Measurements from ENCODE around the gene NCKAP5. TPM values are rescaled to one million over a fixed set of nuclear protein-coding genes. Genes with fewer than 3 reads are reported as not detected.

The NCKAP5 gene
- total and polyA plus RNA-seq, 8 donors, result 0.23 to 1.5 (median 0.44) TPM

DNA sequence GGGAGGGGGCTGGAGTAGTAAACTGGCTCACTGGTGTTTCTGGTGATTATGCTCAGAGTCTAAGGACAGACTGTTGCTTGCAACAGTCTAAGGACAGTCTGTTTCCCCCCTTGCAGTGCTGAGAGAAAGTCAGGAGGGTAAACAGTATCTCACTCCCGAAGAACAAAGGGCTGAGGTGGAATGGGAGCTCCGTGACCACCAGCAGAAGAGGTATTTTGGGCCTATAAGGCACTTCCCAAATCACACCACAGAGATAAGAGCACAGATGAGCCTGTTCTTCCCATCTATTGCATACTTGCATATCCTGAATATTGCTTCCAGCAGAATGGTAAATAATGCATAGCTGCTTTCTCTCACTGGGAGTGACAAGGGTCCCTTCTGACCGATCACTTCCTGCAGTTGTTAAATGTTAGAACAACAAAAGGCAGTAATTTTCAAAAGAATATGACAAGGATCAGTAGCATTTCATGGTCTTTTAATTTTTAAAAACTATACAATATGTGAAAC is 737.9 kb downstream of the NCKAP5 start:
- FAIRE-seq (no peak), ATAC-seq (no peak), DNase-seq (no peak)
- Histone ChIP-seq H3K27ac (no peak overlapping the region), H3K36me3 (no peaks in the 10 kb centered on the region), H3K4me3 (no peak overlapping the region), H3K9me3 (no peaks in the 10 kb centered on the region), H3K4me1 (no peaks in the 10 kb centered on the region), H3K27me3 (no peaks in the 10 kb centered on the region)
- 66 to 74% methylated on average over 3 of the region's 3 CpGs for WGBS, 2 donors
- TF ChIP-seq, protein P1, sequence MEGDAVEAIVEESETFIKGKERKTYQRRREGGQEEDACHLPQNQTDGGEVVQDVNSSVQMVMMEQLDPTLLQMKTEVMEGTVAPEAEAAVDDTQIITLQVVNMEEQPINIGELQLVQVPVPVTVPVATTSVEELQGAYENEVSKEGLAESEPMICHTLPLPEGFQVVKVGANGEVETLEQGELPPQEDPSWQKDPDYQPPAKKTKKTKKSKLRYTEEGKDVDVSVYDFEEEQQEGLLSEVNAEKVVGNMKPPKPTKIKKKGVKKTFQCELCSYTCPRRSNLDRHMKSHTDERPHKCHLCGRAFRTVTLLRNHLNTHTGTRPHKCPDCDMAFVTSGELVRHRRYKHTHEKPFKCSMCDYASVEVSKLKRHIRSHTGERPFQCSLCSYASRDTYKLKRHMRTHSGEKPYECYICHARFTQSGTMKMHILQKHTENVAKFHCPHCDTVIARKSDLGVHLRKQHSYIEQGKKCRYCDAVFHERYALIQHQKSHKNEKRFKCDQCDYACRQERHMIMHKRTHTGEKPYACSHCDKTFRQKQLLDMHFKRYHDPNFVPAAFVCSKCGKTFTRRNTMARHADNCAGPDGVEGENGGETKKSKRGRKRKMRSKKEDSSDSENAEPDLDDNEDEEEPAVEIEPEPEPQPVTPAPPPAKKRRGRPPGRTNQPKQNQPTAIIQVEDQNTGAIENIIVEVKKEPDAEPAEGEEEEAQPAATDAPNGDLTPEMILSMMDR (IDR thresholded peaks at IDR 0.05), result no peak
- intact Hi-C loops (cut with DNase I), result no loop called here

DNA sequence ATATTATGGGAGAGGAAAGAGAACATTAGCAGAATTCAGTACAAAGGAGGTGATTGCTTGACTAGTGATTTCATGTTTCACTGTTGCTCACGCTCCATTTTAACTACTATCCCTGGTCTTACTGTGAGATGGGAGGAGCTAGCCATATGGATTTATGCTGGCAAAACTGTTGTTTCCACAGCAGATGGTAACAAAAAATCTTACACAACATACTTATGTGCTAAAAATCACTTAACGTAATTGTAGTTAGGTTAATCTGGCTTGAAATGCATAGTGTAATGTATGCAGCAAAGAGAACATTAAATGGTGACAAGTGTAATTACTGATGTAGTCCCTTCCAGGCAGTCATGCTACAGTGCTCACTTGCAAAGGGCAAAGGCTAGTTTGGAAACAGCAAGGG is 742.7 kb downstream of the NCKAP5 start:
- WGBS, 2 donors, result 80 to 87% methylated on average over 2 of the region's 2 CpGs
- DNase-seq (no peak), ATAC-seq (no peak), FAIRE-seq (no peak)
- no peaks in the 10 kb centered on the region for H3K9me3 ChIP-seq
- TF ChIP-seq, protein P1 (IDR thresholded peaks at IDR 0.05), result no peak
- no peaks in the 10 kb centered on the region for H3K27me3 ChIP-seq
- no peak overlapping the region for H3K4me3 ChIP-seq
- H3K27ac ChIP-seq, result no peak overlapping the region
- H3K4me1 ChIP-seq, result no peaks in the 10 kb centered on the region
- intact Hi-C loops (cut with DNase I), result no loop called here
- no peaks in the 10 kb centered on the region for H3K36me3 ChIP-seq

DNA sequence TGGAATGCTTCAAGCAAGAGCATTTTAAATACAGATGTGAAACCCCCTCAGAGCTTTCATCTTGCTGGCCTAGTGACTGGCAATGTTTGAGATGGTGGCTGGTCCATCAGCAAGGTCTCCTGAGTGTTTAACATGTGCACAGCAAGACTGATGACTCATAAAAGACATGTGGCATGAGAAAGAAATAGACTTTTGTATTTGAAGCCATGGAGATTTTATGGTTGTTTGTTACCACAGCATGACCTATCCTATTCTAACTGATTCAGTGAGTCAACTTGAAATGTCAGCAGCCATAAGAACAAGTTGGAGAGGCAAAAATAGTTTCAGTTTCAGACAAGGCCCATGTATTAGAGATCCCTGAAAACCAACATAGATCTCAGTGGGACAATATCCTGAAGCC is 743.5 kb downstream of the NCKAP5 start:
- ATAC-seq (no peak), FAIRE-seq (no peak)

DNA sequence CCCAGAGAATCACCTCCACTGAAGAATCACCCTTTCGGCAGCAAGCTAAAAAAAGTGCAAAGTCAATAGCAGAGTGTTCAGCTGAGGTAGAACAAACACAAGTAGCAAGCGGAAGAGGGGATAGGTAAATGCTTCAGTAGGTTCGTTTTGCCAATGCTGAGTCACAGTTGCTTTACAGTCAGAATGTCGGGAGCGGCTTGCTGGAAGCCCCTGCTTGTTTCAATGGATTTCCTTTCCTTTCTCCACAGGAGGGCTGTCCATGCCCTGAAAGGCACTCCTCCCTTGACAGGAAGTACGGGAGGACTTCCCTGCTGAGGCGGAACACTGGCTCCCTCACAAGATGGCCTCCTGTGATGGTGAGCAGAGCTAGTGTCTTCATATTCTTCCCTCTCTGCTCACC is 752.0 kb downstream of the NCKAP5 start:
- H3K27me3 ChIP-seq, result no peaks in the 10 kb centered on the region
- TF ChIP-seq, protein P1 (IDR thresholded peaks at IDR 0.05), result no peak
- H3K27ac ChIP-seq, result no peak overlapping the region
- WGBS, 2 donors, result 75% methylated on average over 7 of the region's 7 CpGs
- no peaks in the 10 kb centered on the region for H3K9me3 ChIP-seq
- intact Hi-C loops (cut with DNase I), result no loop called here
- H3K36me3 ChIP-seq, result no peaks in the 10 kb centered on the region
- DNase-seq (no peak), FAIRE-seq (no peak), ATAC-seq (no peak)
- no peaks in the 10 kb centered on the region for H3K4me1 ChIP-seq
- H3K4me3 ChIP-seq, result no peak overlapping the region

More for the DNA sequence above, 743.5 kb downstream of the NCKAP5 start:
- no peak overlapping the region for H3K27ac ChIP-seq
- intact Hi-C loops (cut with DNase I), result no loop called here
- H3K4me3 ChIP-seq, result no peak overlapping the region
- no peaks in the 10 kb centered on the region for H3K9me3 ChIP-seq
- H3K27me3 ChIP-seq, result no peaks in the 10 kb centered on the region
- DNase-seq, result no peak
- no peaks in the 10 kb centered on the region for H3K4me1 ChIP-seq
- H3K36me3 ChIP-seq, result no peaks in the 10 kb centered on the region
- TF ChIP-seq, protein P1 (IDR thresholded peaks at IDR 0.05), result no peak

DNA sequence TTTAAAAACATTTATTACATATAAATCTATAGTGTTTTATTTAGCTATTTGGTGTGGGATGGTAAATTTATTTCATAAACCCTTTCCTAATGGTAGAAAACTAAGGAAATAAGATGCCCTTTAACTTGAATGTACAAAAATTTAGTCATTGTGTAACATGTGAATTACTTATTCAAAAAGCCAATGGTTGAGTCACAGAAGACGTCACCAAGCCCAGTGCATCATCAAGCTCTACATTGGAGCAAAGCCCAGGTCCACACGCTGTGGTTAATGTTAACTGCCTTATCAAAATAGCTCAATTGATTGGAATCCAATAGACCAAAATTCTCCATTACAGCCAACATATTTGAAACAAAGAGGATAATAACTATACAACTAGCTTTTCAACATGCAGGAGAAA is 752.7 kb downstream of the NCKAP5 start:
- H3K9me3 ChIP-seq, result no peaks in the 10 kb centered on the region
- ATAC-seq, result no peak
- peak in 1 of 6 donors; percentile 18 for DNase-seq
- H3K4me3 ChIP-seq, result no peak overlapping the region
- TF ChIP-seq, protein P1 (IDR thresholded peaks at IDR 0.05), result no peak
- H3K27ac ChIP-seq, result no peak overlapping the region
- no peak for FAIRE-seq
- intact Hi-C loops (cut with DNase I), result no loop called here
- no peaks in the 10 kb centered on the region for H3K4me1 ChIP-seq
- WGBS, 2 donors, result 19 to 28% methylated on average over 2 of the region's 2 CpGs
- no peaks in the 10 kb centered on the region for H3K36me3 ChIP-seq
- H3K27me3 ChIP-seq, result no peaks in the 10 kb centered on the region

Measured in pancreas (tissue), 10 donors.